NCI-H460 (cell line): Measurements from ENCODE around the gene GARIN5A. TPM values are rescaled to one million over a fixed set of nuclear protein-coding genes. Genes with fewer than 3 reads are reported as not detected.

Source experiments
- DNase-seq: peaks from one replicate; pipeline ENCODE4 v3.0.0-alpha.2; 2016; ENCODE audit warnings: low read depth; ENCODE audit errors: extremely low read depth
- total RNA-seq: library from RNA; depleted of rRNA; stranded (reverse); fragments of >200 nt; shearing (Covaris generic); gene quantifications from 2 replicates; pipeline ENCODE4 v1.2.3, GENCODE V29; 2014; rRNA removed

GARIN5A gene
- total RNA-seq, 1 experiment from 2014 or later = 0.92 TPM

GRCh38 chr19:50419022-50419579 lies 57.5 kb downstream of the GARIN5A start:
- DNase-seq = no peak

- no peak for DNase-seq
Observed at GRCh38 chr19:50418176-50419021, 58.2 kb downstream of the GARIN5A start, which contains the start of gene SPIB. Gene SPIB (plus strand): TSS chr19:50418938. CDS start chr19:50418963, 25 bp downstream.

GRCh38 chr19:50417111-50418081 lies 59.3 kb downstream of the GARIN5A start:
- no peak for DNase-seq

Other genes with a start within 250 kb of the GARIN5A start
- 0.27 and 0.87 TPM in 2 replicates for gene KCNC3, start 147.5 kb downstream of the GARIN5A start, total RNA-seq
- gene NAPSA, start 111.2 kb downstream of the GARIN5A start, total RNA-seq = 0.49 TPM in 1 of 2 replicates, not detected in the other
- 52.0 and 55.8 TPM in 2 replicates for gene NR1H2, start 100.4 kb downstream of the GARIN5A start, total RNA-seq
- 18.7 and 20.9 TPM in 2 replicates for gene POLD1, start 92.5 kb downstream of the GARIN5A start, total RNA-seq
- not detected in 2 replicates for gene SPIB, start 57.9 kb downstream of the GARIN5A start, total RNA-seq
- gene MYBPC2, start 44.0 kb downstream of the GARIN5A start, total RNA-seq = not detected in 2 replicates
- gene EMC10, start 341 bp downstream of the GARIN5A start, total RNA-seq = 36.8 and 42.6 TPM in 2 replicates
- 10.0 and 17.8 TPM in 2 replicates for gene JOSD2, start 34.3 kb upstream of the GARIN5A start, total RNA-seq
- gene ASPDH, start 37.1 kb upstream of the GARIN5A start, total RNA-seq = not detected in 2 replicates
- 0.09 and 0.25 TPM in 2 replicates for gene LRRC4B, start 91.6 kb upstream of the GARIN5A start, total RNA-seq
- gene SYT3, start 163.0 kb upstream of the GARIN5A start, total RNA-seq = 0.20 and 0.49 TPM in 2 replicates
- gene C19orf81, start 172.6 kb upstream of the GARIN5A start, total RNA-seq = 4.6 and 8.0 TPM in 2 replicates
- gene SHANK1, start 243.0 kb upstream of the GARIN5A start, total RNA-seq = 0.12 and 0.15 TPM in 2 replicates
- gene CLEC11A, start 246.5 kb upstream of the GARIN5A start, total RNA-seq = 4.6 and 5.4 TPM in 2 replicates